Caco-2 (cell line): ENCODE results near the gene SAMD4A. TPM values are rescaled to one million over a fixed set of nuclear protein-coding genes. Genes with fewer than 3 reads are reported as not detected.

Source experiments
- BruUV-seq: library from RNA; stranded (reverse); fragments of 400-500 nt; replicated peaks from 2 replicates; lab custom pipeline; 2021; lab: Mats Ljungman, UMichigan
- CTCF ChIA-PET: fragments of 300-600 bp; sonication (Branson Sonifier 250); formaldehyde crosslinking; loops from one replicate; lab custom pipeline; 2022; ENCODE audit warnings: antibody characterized with exemption; lab: Charles Lee
- POLR2A ChIA-PET: fragments of 300-600 bp; sonication (Branson Sonifier 250); formaldehyde crosslinking; loops from one replicate; lab custom pipeline; 2022; ENCODE audit warnings: antibody characterized with exemption; lab: Charles Lee
- DNase-seq, 2 experiments: peaks; one replicate each; pipeline versions ENCODE4 v3.0.0 to v3.0.0-alpha.2; 2020 to 2022
- H3K27me3 ChIP-seq: replicated peaks from 2 replicates; pipeline ENCODE4 v1.6.0; 2011; ENCODE audit warnings: low read length; ENCODE audit not compliant: control insufficient read depth, insufficient read depth
- H3K36me3 ChIP-seq: 2 replicates; pipeline ENCODE4 v1.5.1; 2011; ENCODE audit warnings: low read length; ENCODE audit not compliant: control insufficient read depth, insufficient read depth
- H3K4me1 ChIP-seq: fragments of 250-450 bp; sonication (Bioruptor Pico); 2 replicates; pipeline ENCODE4 v1.5.1; 2020; ENCODE audit warnings: mild to moderate bottlenecking
- H3K4me3 ChIP-seq: 2 replicates; pipeline ENCODE4 v1.5.1; 2011; ENCODE audit warnings: low read depth, mild to moderate bottlenecking, control low read depth, low read length
- H3K9me3 ChIP-seq: fragments of 250-450 bp; sonication (Bioruptor Pico); 2 replicates; pipeline ENCODE4 v1.5.1; 2020; ENCODE audit warnings: mild to moderate bottlenecking, moderate library complexity
- H3K27ac Mint-ChIP-seq: one replicate; pipeline ENCODE4 v1.8.0; 2022; ENCODE audit warnings: mixed read lengths; ENCODE audit not compliant: unreplicated experiment
- H3K27me3 Mint-ChIP-seq: one replicate; pipeline ENCODE4 v1.8.0; 2022; ENCODE audit warnings: mixed read lengths; ENCODE audit not compliant: insufficient read depth, unreplicated experiment
- H3K36me3 Mint-ChIP-seq: one replicate; pipeline ENCODE4 v1.8.0; 2022; ENCODE audit warnings: mild to moderate bottlenecking, mixed read lengths; ENCODE audit not compliant: insufficient read depth, unreplicated experiment
- H3K4me1 Mint-ChIP-seq: one replicate; pipeline ENCODE4 v1.8.0; 2022; ENCODE audit warnings: low read depth, mixed read lengths; ENCODE audit not compliant: unreplicated experiment
- H3K4me3 Mint-ChIP-seq: one replicate; pipeline ENCODE4 v1.8.0; 2022; ENCODE audit warnings: mild to moderate bottlenecking, moderate library complexity, mixed read lengths; ENCODE audit not compliant: unreplicated experiment
- H3K9me3 Mint-ChIP-seq: one replicate; pipeline ENCODE4 v1.8.0; 2022; ENCODE audit warnings: mixed read lengths; ENCODE audit not compliant: unreplicated experiment
- intact Hi-C: fragments of 100-400 bp; cut with micrococcal nuclease; formaldehyde crosslinking; loops from one replicate; pipeline ENCODE4 v1.10.0; 2022; ENCODE audit not compliant: unreplicated experiment
- total RNA-seq: library from RNA; stranded (reverse); gene quantifications from 2 replicates; pipeline ENCODE4 v1.2.3, GENCODE V29; 2022
- TF ChIP-seq, protein P1 (sequence below), 2 experiments: fragments of 200-600 bp in 1 of 2; IDR thresholded peaks; 1 replicate in 1 of 2; 2 replicates in 1 of 2; pipeline versions ENCODE4 v1.5.1 to v1.8.0; 2011 to 2022; ENCODE audit warnings: antibody characterized with exemption in 1 of 2, control low read depth in 1 of 2, inconsistent platforms in 1 of 2, low read depth in 1 of 2, low read length in 1 of 2, mild to moderate bottlenecking in 1 of 2, moderate library complexity in 1 of 2; ENCODE audit not compliant: insufficient read depth in 1 of 2, severe bottlenecking in 1 of 2, unreplicated experiment in 1 of 2

SAMD4A gene
- total RNA-seq, 1 experiment from 2014 or later: 60.8 TPM

DNA sequence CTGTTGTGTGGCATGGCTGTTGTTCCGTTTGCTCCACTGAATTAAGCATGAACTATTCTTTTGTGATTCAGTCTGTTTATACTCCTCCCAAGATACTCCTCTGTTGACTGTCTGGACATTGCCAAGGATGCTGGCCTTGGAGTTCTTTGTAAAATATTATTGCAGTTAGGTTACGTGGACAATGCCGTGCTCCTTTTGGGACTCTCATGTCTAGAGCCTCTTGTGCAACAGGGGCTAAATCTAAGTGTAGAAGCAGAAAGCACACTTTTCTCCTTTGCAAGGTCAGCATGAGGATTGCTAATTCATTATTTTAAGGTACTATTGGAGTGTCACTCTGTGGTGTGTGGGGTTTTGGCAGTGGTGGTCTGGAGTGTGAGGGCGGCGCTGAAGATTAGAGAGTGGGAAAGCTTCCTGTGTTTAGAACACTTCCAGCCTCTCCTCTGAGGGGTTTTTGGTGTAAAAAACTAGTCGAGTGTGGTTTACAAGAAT is 125.4 kb downstream of the SAMD4A start:
- Histone ChIP-seq H3K9me3 (no peaks in the 10 kb centered on the region), H3K36me3 (no peaks in the 10 kb centered on the region), H3K27me3 (no peaks in the 10 kb centered on the region), H3K4me1 (peaks cover under 1% of the 10 kb centered on the region; the same call in 1 of the 2 replicates), H3K4me3 (no peak overlapping the region)
- H3K36me3 Mint-ChIP-seq: peaks cover 60% of the 10 kb centered on the region
- no TSS peak for BruUV-seq
- peaks cover 40% of the 10 kb centered on the region for H3K4me1 Mint-ChIP-seq
- H3K9me3 Mint-ChIP-seq: peaks cover 10% of the 10 kb centered on the region
- ChIA-PET POLR2A (no interaction called here), CTCF (no interaction called here)
- no peaks in the 10 kb centered on the region for H3K27me3 Mint-ChIP-seq
- TF ChIP-seq, protein P1, sequence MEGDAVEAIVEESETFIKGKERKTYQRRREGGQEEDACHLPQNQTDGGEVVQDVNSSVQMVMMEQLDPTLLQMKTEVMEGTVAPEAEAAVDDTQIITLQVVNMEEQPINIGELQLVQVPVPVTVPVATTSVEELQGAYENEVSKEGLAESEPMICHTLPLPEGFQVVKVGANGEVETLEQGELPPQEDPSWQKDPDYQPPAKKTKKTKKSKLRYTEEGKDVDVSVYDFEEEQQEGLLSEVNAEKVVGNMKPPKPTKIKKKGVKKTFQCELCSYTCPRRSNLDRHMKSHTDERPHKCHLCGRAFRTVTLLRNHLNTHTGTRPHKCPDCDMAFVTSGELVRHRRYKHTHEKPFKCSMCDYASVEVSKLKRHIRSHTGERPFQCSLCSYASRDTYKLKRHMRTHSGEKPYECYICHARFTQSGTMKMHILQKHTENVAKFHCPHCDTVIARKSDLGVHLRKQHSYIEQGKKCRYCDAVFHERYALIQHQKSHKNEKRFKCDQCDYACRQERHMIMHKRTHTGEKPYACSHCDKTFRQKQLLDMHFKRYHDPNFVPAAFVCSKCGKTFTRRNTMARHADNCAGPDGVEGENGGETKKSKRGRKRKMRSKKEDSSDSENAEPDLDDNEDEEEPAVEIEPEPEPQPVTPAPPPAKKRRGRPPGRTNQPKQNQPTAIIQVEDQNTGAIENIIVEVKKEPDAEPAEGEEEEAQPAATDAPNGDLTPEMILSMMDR (IDR thresholded peaks at IDR 0.05; ENCODE audit: insufficient read depth in 1 of 2, low read depth in 1 of 2, low read length in 1 of 2, severe bottlenecking in 1 of 2, unreplicated experiment in 1 of 2): no peak
- no peak overlapping the region for H3K27ac Mint-ChIP-seq
- DNase-seq: no peak
- no peak overlapping the region for H3K4me3 Mint-ChIP-seq
- intact Hi-C loops: no loop called here

DNA sequence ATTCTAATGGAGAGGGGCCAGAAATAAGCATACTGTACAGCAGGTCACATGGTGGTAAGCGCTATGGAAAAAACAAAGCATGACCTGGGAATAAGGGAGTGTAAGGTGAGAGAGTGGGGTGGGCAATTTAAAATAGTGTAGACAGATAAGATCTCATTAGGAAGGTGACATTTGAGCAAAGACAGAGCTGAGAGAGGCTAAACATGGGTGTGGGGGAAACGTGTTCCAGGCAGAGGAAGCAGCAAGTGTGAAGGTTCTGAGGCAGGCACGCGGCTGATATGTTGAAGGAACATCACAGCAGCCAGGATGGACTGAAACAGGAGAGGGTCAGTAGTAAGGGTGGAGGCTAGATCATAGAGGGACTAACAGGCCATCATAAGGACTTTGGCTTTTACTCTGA is 126.8 kb downstream of the SAMD4A start:
- no peak for DNase-seq
- H3K4me1 Mint-ChIP-seq: peaks cover 44% of the 10 kb centered on the region
- intact Hi-C loops: no loop called here
- TF ChIP-seq, protein P1 (IDR thresholded peaks at IDR 0.05; ENCODE audit: insufficient read depth in 1 of 2, low read depth in 1 of 2, low read length in 1 of 2, severe bottlenecking in 1 of 2, unreplicated experiment in 1 of 2): no peak
- Histone ChIP-seq H3K9me3 (no peaks in the 10 kb centered on the region), H3K4me3 (no peak overlapping the region), H3K36me3 (no peaks in the 10 kb centered on the region), H3K27me3 (no peaks in the 10 kb centered on the region), H3K4me1 (peaks cover 13% of the 10 kb centered on the region)
- CTCF ChIA-PET: interaction anchor here (1.2 kb wide), 1 partner anchor 129 kb away, joined by 4 read pairs; no protein-coding TSS in a partner anchor
- H3K4me3 Mint-ChIP-seq: no peak overlapping the region
- POLR2A ChIA-PET: no interaction called here
- H3K9me3 Mint-ChIP-seq: peaks cover 10% of the 10 kb centered on the region
- peaks cover 56% of the 10 kb centered on the region for H3K36me3 Mint-ChIP-seq
- peak overlapping the region; percentile 20 for H3K27ac Mint-ChIP-seq
- H3K27me3 Mint-ChIP-seq: no peaks in the 10 kb centered on the region
- BruUV-seq: no TSS peak

DNA sequence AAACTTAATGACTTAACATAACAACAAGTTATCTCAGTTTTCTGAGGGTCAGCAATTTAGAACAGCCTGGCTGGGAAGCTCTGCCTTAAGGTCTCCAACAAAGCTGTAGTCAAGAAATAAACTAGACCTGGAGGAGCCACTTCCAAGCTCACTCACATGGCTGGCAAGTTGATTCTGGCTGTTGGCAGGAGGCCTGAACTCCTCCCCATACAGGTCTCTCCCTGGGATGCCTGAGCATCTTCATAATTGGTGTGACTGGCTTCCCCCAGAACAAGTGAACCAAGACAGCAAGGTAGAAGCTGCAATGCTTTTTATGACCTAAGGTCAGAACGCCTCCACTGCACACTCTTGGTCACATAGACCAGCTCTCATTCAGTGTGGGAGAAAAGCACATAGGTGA is 128.3 kb downstream of the SAMD4A start:
- peaks cover 13% of the 10 kb centered on the region for H3K4me1 ChIP-seq
- no peak overlapping the region for H3K27ac Mint-ChIP-seq
- intact Hi-C loops: no loop called here
- TF ChIP-seq, protein P1 (IDR thresholded peaks at IDR 0.05; ENCODE audit: insufficient read depth in 1 of 2, low read depth in 1 of 2, low read length in 1 of 2, severe bottlenecking in 1 of 2, unreplicated experiment in 1 of 2): no peak
- no peaks in the 10 kb centered on the region for H3K36me3 ChIP-seq
- H3K4me1 Mint-ChIP-seq: peaks cover 45% of the 10 kb centered on the region
- POLR2A ChIA-PET: no interaction called here
- BruUV-seq: no TSS peak
- no peak overlapping the region for H3K4me3 ChIP-seq
- H3K4me3 Mint-ChIP-seq: no peak overlapping the region
- peaks cover 42% of the 10 kb centered on the region for H3K36me3 Mint-ChIP-seq
- no peaks in the 10 kb centered on the region for H3K27me3 Mint-ChIP-seq
- CTCF ChIA-PET: interaction anchor here (0.7 kb wide), 1 partner anchor 15 kb away, joined by 4 read pairs; no protein-coding TSS in a partner anchor
- H3K9me3 Mint-ChIP-seq: peaks cover 10% of the 10 kb centered on the region
- no peaks in the 10 kb centered on the region for H3K27me3 ChIP-seq
- no peak for DNase-seq
- no peaks in the 10 kb centered on the region for H3K9me3 ChIP-seq
